Astrocyte (in vitro differentiated cells and primary cell): Measurements from ENCODE around the gene NRIP2. TPM values are rescaled to one million over a fixed set of nuclear protein-coding genes. Genes with fewer than 3 reads are reported as not detected.
A peak's percentile ranks its signal among the peaks of the same experiment; 100 is the strongest.

Experiments used
- DNase-seq: peaks from one replicate; pipeline ENCODE4 v3.0.0-alpha.2; 2010; ENCODE audit warnings: low read depth
- FAIRE-seq: peaks from 2 replicates; lab custom pipeline; 2011; peaks lifted over from hg19 to GRCh38; lab: Jason Lieb, UNC
- H2AFZ ChIP-seq: 2 replicates; pipeline ENCODE4 v1.6.0; 2012; ENCODE audit warnings: low read depth, low read length, inconsistent platforms
- H3K27ac ChIP-seq: 2 replicates; pipeline ENCODE4 v1.5.1; 2011; ENCODE audit warnings: low read depth, low read length, inconsistent platforms
- H3K27me3 ChIP-seq: 2 replicates; pipeline ENCODE4 v1.6.0; 2011; ENCODE audit warnings: low read length, inconsistent platforms; ENCODE audit not compliant: insufficient read depth
- H3K36me3 ChIP-seq: 2 replicates; pipeline ENCODE4 v1.5.1; 2011; ENCODE audit warnings: low read length, inconsistent platforms; ENCODE audit not compliant: insufficient read depth
- H3K4me1 ChIP-seq: 2 replicates; pipeline ENCODE4 v1.5.1; 2011; ENCODE audit warnings: low read length, inconsistent platforms; ENCODE audit not compliant: insufficient read depth
- H3K4me2 ChIP-seq: 2 replicates; pipeline ENCODE4 v1.6.0; 2012; ENCODE audit warnings: low read length, inconsistent platforms
- H3K4me3 ChIP-seq: 2 replicates; pipeline ENCODE4 v1.5.1; 2011; ENCODE audit warnings: low read depth, mild to moderate bottlenecking, low read length, inconsistent platforms; ENCODE audit not compliant: insufficient read depth
- H3K79me2 ChIP-seq: 2 replicates; pipeline ENCODE4 v1.6.0; 2012; ENCODE audit warnings: mild to moderate bottlenecking, low read length, inconsistent platforms; ENCODE audit not compliant: insufficient read depth
- H3K9ac ChIP-seq: 2 replicates; pipeline ENCODE4 v1.6.0; 2012; ENCODE audit warnings: mild to moderate bottlenecking, low read length, inconsistent platforms
- H3K9me3 ChIP-seq: 2 replicates; pipeline ENCODE4 v1.5.1; 2012; ENCODE audit warnings: low read depth, mild to moderate bottlenecking, low read length, inconsistent platforms; ENCODE audit not compliant: insufficient read depth
- H4K20me1 ChIP-seq: 2 replicates; pipeline ENCODE4 v1.6.0; 2012; ENCODE audit warnings: low read length, inconsistent platforms; ENCODE audit not compliant: insufficient read depth
- H3K27ac Mint-ChIP-seq: one replicate; pipeline ENCODE4 v1.8.0; 2021; ENCODE audit warnings: mild to moderate bottlenecking, mixed read lengths; ENCODE audit not compliant: unreplicated experiment
- H3K27me3 Mint-ChIP-seq: one replicate; pipeline ENCODE4 v1.8.0; 2021; ENCODE audit warnings: low read depth, mixed read lengths; ENCODE audit not compliant: unreplicated experiment
- H3K36me3 Mint-ChIP-seq: one replicate; pipeline ENCODE4 v1.8.0; 2021; ENCODE audit warnings: low read depth, mixed read lengths; ENCODE audit not compliant: unreplicated experiment
- H3K4me1 Mint-ChIP-seq: one replicate; pipeline ENCODE4 v1.8.0; 2021; ENCODE audit warnings: low read depth, mixed read lengths; ENCODE audit not compliant: unreplicated experiment
- H3K4me3 Mint-ChIP-seq: one replicate; pipeline ENCODE4 v1.8.0; 2021; ENCODE audit warnings: mild to moderate bottlenecking, moderate library complexity, mixed read lengths; ENCODE audit not compliant: unreplicated experiment
- H3K9me3 Mint-ChIP-seq: one replicate; pipeline ENCODE4 v1.8.0; 2021; ENCODE audit warnings: mild to moderate bottlenecking, mixed read lengths; ENCODE audit not compliant: unreplicated experiment
- CTCF ChIP-seq: IDR thresholded peaks from 2 replicates; pipeline ENCODE4 v1.5.1; 2011; ENCODE audit warnings: low read depth, mild to moderate bottlenecking, inconsistent platforms, low read length, moderate library complexity; ENCODE audit not compliant: insufficient read depth
- EZH2 ChIP-seq: IDR thresholded peaks from 2 replicates; pipeline ENCODE4 v1.6.1; 2012; ENCODE audit warnings: mild to moderate bottlenecking, low read length, inconsistent platforms; ENCODE audit not compliant: insufficient read depth
- total RNA-seq: library from RNA; stranded (reverse); gene quantifications from 2 replicates; pipeline ENCODE4 v1.2.1, GENCODE V29; 2021

NRIP2 gene
- total RNA-seq, 1 donor from 2014 or later: not detected

GRCh38 chr12:2796187-2796666 lies 38.6 kb downstream of the NRIP2 start:
- H2AFZ ChIP-seq: peak overlapping the region; percentile 75

GRCh38 chr12:2795291-2796186 lies 39.3 kb downstream of the NRIP2 start:
- TF ChIP-seq CTCF (no peak), EZH2 (no peak)
- H3K4me1 ChIP-seq: peaks cover 12% of the 10 kb centered on the region
- peaks cover 2% of the 10 kb centered on the region for H3K27me3 ChIP-seq
- no peaks in the 10 kb centered on the region for H3K9me3 ChIP-seq
- H2AFZ ChIP-seq: peak overlapping the region; percentile 75
- Mint-ChIP-seq H3K9me3 (no peaks in the 10 kb centered on the region), H3K36me3 (peaks cover 12% of the 10 kb centered on the region), H3K27me3 (peaks cover 5% of the 10 kb centered on the region), H3K4me1 (peaks cover 2% of the 10 kb centered on the region), H3K4me3 (peak overlapping the region; percentile 94), H3K27ac (peak overlapping the region; percentile 67)
- no peak for FAIRE-seq
- H3K4me3 ChIP-seq: peak overlapping the region; percentile 74
- H3K4me2 ChIP-seq: peak overlapping the region; percentile 93
- peaks cover 35% of the 10 kb centered on the region for H4K20me1 ChIP-seq
- H3K79me2 ChIP-seq: peaks cover 27% of the 10 kb centered on the region
- H3K27ac ChIP-seq: peak overlapping the region; percentile 41
- peaks cover 29% of the 10 kb centered on the region for H3K36me3 ChIP-seq
- peak; percentile 18 for DNase-seq
- H3K9ac ChIP-seq: peak overlapping the region; percentile 80

More at GRCh38 chr12:2796187-2796666, 38.6 kb downstream of the NRIP2 start:
- FAIRE-seq (peak; percentile 34), DNase-seq (no peak)
- peaks cover 5% of the 10 kb centered on the region for H3K27me3 Mint-ChIP-seq
- H3K4me3 Mint-ChIP-seq: peak overlapping the region; percentile 94
- peak overlapping the region; percentile 67 for H3K27ac Mint-ChIP-seq
- Histone ChIP-seq H3K4me2 (peak overlapping the region; percentile 93), H3K27ac (no peak overlapping the region), H3K79me2 (peaks cover 27% of the 10 kb centered on the region), H3K4me3 (peak overlapping the region; percentile 74), H3K4me1 (peaks cover 12% of the 10 kb centered on the region), H3K9me3 (no peaks in the 10 kb centered on the region), H4K20me1 (peaks cover 35% of the 10 kb centered on the region), H3K27me3 (peaks cover 2% of the 10 kb centered on the region), H3K9ac (peak overlapping the region; percentile 80), H3K36me3 (peaks cover 33% of the 10 kb centered on the region)
- no peaks in the 10 kb centered on the region for H3K9me3 Mint-ChIP-seq
- H3K36me3 Mint-ChIP-seq: peaks cover 16% of the 10 kb centered on the region
- peaks cover 2% of the 10 kb centered on the region for H3K4me1 Mint-ChIP-seq
- TF ChIP-seq EZH2 (no peak), CTCF (no peak)
